Stimulated activated CD4-positive, alpha-beta T cell treated with anti-CD3 and anti-CD28 coated beads, Interleukin-12 subunit alpha, Interleukin-12 subunit beta, amount 100 ng/mL, for 24 hours (primary cell): ENCODE measurements around the gene ANP32A.
"Not testable (repeated sequence)": the region's sequence is repeated elsewhere in the genome, so short reads cannot be mapped to it uniquely, and the experiment has no call there.

Experiments used
- DNase-seq, 2 experiments: peaks; one replicate each; pipeline ENCODE4 v3.0.0-alpha.2; 2020; ENCODE audit warnings: low read depth in 2 of 2

The ANP32A gene

GRCh38 chr15:68781766-68782588 lies 38.7 kb downstream of the ANP32A start:
- DNase-seq, result no peak

DNA sequence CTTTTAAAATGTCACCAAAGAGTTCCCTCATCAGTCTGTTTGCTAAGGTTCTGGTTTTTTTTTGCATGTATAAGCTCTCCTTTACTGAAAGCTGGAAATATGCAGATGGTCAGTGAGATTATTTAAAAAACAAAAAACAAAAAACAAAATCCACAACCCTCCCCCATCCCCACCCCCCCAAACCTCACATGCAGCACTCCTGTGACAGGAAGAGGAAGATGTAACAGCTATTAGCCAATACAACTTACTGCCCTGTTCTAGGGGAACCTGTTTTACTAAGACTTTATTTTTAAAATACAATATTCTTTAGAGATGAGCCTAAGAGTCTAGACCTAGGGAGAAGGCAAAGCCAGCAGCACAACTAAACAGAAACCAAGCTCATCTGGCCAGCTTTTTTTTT lies 39.5 kb downstream of the ANP32A start:
- no peak for DNase-seq

GRCh38 chr15:68778876-68779275 lies 41.8 kb downstream of the ANP32A start:
- no peak for DNase-seq

DNA sequence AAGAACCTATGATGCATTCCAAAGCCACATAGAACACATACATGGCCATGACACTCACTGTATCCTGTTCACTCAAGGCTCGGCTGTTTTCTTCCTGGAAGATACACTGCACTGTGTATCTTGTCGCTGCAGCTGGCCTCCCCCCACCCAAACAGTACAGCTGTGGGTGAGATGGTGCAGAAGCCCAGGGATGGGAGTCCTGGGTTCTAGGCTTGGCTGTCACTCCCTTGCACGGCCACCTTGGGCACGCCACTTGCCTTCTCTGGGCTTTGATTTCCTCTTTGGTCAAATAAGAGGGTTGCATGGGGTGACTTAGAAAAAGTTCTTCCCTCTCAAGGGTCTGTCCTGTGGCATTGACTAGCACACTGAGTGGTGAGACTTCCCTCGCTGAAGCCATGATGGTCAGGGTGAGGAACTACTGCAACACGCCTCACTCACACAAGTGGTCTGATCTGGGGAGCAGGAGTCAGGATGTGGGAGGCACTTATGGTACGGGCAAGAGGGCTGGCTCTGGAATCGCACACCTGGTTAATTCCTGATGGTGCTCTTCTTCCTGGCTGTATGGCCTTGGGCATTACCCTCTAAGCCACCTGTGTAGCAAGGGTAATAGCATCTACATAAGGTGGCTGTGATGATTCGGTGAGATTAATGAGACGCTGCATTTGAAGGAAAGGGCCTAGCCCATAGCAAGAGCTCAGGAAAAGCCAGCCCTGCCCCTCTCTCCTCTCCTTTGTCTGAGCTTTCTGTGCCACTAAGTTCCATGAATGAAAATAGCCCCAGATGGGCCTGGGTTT lies 44.0 kb downstream of the ANP32A start:
- DNase-seq, result no peak

DNA sequence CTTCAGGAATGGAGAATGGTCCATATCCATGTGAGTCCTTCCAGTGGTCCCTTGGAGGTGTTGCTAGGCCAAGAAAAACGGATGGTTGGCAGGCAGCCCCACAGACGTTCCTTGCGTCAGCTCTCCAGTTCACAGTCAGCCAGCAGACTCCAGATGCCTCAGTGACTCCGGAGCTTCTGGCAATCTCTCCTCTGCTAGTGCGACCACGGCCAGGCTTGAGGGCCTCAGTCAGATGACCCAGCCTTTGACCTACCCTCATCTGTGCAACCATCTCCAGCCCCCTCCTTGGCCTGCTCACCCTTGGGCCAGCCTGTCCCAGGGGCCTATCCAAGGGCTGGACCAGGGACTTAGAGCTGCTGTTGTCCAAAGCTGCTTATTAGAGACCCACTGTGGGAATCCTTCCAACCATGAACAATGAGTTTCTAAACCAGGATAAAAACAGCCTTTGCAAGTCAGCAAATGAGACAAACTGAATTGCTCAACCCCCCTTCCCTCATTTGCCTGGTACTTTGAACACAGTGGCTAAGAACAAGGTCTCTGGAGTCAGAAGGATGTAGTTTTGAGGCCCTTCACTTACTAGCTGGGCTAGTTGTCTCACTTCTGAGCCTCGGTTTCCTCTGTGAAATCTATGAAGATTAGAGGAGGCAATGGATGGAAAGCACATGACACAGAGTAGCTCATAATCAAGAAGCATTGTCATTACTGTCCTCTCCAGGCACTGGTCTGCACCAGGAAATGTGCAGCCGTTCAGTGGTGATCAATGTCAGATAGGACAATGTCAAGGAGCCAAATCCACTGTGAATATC lies 44.8 kb downstream of the ANP32A start:
- DNase-seq, result no peak

DNA sequence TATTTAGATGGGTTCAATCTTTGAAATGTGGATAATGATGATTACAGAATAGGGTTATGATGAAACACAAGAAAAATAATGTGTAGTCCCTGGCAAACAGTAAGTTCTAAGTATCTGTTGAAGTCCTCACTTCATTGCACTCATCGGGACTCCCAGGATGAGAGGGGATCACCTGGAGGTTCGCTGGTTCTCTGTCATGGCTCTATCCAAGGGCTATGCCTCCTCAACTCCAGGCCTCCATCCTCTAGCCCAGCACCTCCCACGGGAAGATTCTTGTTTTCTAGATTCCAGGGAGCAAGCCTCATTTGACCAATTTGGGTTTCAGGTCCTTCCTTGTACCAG lies 45.5 kb downstream of the ANP32A start:
- no peak for DNase-seq

GRCh38 chr15:68774521-68775235 lies 46.0 kb downstream of the ANP32A start:
- DNase-seq, result no peak

DNA sequence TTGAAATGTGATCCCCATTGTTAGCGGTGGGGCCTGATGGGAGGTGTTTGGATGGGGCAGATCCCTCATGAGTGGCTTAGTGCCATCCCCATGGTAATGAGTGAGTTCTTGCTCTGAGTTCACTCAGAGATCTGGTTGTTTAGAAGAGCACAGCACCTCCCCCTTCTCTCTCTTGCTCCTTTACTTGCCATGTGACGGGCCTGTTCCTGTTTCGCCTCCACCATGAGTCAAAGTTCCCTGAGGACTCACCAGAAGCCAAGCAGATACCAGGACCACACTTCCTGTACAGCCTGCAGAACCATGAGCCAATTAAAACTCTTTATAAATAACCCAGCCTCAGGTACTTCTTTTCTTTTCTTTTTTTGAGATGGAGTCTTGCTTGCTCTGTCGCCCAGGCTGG lies 46.6 kb downstream of the ANP32A start:
- no peak for DNase-seq

DNA sequence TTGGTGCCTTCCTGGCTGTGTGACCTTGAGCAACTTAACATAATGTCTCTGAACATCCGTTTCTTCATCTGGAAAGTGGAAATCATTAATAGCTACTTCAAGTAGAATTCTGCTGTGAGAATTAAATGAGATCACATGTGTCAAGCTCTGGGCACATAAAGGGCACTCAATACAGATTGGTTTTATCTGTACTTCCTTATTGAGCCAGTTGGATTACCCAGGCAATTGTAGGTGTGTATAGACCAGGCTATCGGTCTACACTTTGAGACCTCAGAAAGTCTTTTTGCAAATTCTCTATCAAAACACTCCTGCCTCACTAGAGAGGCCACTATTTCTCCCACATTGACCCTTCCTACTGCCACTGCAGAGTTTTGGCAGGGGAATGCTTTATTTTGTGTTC lies 47.7 kb downstream of the ANP32A start:
- no peak for DNase-seq

GRCh38 chr15:68770216-68770615 lies 50.5 kb downstream of the ANP32A start:
- no peak for DNase-seq

GRCh38 chr15:68769702-68770101 lies 51.0 kb downstream of the ANP32A start:
- DNase-seq, result no peak

- DNase-seq, result no peak
These were observed 52.4 kb downstream of the ANP32A start for GRCh38 chr15:68768321-68768720.

DNA sequence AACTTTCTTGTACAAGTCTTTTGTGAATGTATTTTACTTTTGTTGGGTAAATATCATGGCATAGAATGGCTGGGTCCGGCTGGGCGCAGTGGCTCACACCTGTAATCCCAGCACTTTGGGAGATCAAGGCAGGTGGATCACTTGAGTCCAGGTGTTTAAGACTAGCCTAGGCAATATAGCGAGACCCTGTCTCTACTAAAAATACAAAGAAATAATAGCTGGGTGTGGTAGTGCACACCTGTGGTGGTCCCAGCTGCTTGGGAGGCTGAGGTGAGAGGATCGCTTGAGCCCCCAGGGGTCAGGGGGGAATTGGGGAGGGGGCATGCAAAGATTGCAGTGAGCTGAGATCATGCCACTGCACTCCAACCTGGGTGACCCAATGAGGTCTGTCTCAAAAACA lies 52.9 kb downstream of the ANP32A start:
- DNase-seq, result no peak

DNA sequence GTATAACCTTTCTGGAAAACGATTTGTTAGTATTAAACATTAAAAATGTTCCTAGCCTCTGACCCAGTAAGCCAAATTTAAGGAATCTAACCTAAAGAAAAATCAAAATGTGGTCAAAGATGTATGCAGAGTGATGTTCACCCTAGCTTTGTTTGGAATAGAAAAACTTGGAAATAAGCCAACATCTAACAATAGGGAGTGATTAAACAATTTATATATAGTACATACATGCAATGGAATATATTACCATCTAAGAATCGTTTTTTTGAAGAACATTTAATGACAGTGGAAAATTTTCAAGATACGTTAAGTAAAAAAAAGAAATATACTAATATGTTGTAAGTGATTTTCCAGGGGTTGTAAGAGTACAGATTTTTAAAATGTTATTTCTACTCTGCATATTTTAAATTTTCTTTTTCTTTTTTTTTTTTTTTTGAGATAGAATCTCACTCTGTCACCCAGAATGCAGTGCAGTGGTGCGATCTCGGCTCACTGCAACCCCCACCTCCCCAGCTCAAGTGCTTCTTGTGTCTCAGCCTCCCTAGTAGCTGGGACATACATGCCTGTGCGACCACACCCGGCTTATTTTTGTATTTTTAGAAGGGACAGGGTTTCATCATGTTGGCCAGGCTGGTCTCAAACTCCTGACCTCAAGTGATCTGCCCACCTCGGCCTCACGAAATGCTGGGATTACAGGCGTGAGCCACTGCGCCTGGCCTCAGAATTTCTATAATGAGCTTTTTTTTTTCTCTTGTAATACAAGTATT lies 54.9 kb downstream of the ANP32A start:
- no peak for DNase-seq

DNA sequence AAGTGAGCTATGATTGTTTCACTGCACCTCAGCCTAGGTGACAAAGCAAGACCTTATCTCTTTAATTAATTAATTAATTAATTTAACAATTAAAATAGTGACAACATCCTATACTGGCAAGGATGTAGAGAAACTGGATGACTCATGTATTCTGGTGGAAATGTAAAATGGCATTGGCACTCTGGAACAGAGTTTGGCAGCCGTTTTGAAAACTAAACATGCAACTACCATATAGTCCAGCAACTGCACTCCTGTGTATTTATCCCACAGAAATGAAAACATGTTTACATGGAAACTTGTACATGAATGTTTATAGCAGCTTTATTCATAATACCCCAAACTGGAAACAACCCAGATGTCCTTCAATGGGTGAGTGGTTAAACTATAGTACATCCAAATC lies 56.6 kb downstream of the ANP32A start:
- DNase-seq, result no peak

DNA sequence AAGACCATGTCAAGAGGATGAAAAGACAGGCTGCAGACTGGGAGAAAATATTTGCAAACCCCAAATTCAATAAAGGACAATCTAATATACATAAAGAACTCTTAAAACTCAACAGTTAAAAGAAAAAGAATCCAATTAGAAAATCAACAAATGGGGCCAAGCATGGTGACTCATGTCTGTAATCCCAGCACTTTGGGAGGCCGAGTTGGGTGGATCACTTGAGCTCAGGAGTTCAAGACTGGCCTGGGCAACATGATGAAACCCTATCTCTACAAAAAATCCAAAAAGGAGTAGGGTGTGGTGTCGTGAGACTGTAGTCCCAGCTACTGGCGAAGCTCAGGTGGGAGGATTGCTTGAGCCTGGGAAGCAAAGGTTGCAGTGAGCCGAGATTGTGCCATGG lies 57.6 kb downstream of the ANP32A start:
- no peak for DNase-seq

- not testable (repeated sequence) for DNase-seq
These were observed 60.6 kb downstream of the ANP32A start for GRCh38 chr15:68759982-68760579.

- DNase-seq, result no peak
These were observed 65.0 kb downstream of the ANP32A start for GRCh38 chr15:68755731-68756130.

DNA sequence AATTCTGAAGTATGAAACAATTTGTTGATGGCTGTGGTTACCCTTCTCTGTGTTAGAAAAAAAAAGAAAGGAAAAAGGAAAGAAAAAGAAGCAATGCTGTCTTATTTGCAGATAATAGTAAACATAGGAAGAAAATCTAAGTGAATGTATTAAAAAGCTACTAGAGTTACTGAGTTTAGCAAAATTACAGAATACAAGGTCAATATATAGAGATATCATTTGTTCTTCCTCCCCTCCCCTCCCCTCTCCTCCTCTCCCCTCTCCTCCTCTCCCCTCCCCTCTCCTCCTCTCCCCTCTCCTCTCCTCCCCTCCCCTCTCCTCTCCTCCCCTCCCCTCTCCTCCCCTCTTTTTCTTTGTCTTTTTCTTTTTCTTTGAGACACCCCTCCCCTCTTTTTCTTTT lies 69.1 kb downstream of the ANP32A start:
- no peak for DNase-seq

DNA sequence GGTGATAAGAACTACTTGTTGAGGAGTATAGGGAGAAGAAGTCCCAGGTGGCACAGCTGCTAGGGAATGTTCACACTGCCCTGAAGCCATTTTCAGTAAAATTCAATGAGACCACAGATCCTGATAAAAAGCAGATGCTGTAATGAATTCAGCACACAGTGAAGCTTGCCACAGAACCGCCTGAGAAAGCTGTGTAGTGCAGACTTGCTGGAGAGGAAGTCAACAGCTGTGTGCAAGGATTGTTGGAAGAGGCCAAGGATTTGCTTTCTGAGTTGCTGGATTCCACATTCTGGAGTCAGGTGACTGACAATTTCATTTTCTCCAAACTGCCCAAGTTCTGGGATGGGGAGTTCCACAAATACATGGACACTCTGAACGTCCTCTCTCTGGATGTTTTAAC lies 70.9 kb downstream of the ANP32A start:
- no peak for DNase-seq

GRCh38 chr15:68749365-68749764 lies 71.3 kb downstream of the ANP32A start:
- no peak for DNase-seq
